ENCODE results near the gene GRID1. TPM values are rescaled to one million over a fixed set of nuclear protein-coding genes. Genes with fewer than 3 reads are reported as not detected.

GRID1 gene
- total and polyA plus RNA-seq, 4 donors, result 1.1 to 3.8 TPM; not detected in 2

DNA sequence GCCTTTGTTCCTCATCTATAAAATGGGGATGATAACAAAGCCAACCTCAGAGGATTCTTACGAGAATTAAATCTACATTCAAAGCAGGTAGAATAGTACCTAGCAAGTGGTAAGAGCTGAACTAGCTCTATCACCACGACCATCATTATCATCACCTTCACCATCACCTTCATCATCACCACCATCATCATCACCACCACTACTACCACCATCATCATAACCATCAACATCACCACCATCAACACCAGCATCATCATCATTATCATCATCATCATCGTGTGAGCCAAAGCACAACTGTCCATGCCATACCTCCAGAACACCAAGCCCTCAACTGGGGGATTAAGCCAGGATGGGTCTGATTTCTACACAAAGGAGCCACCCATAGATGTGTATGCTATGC is 206.8 kb downstream of the GRID1 start:
- intact Hi-C loops (cut with DNase I), result no loop called here
- 78 to 80% methylated on average over 3 of the region's 3 CpGs for WGBS, 2 donors
- Histone ChIP-seq H3K9me3 (ENCODE audit: control insufficient read depth, low read length) (no peaks in the 10 kb centered on the region), H3K4me3 (ENCODE audit: low read length in 2 of 2) (no peak overlapping the region), H3K36me3 (ENCODE audit: control insufficient read depth in 1 of 2, insufficient read depth in 2 of 2, low read length in 1 of 2) (no peaks in the 10 kb centered on the region), H3K27ac (ENCODE audit: low read depth in 1 of 2, low read length in 2 of 2) (no peak overlapping the region), H3K27me3 (ENCODE audit: control insufficient read depth in 1 of 2, insufficient read depth in 2 of 2, low read length in 1 of 2) (no peaks in the 10 kb centered on the region), H3K4me1 (ENCODE audit: control insufficient read depth in 1 of 2, insufficient read depth in 2 of 2, low read length in 2 of 2) (no peaks in the 10 kb centered on the region)
- DNase-seq, result no peak
- no peak for ATAC-seq (ENCODE audit: low FRiP score)

DNA sequence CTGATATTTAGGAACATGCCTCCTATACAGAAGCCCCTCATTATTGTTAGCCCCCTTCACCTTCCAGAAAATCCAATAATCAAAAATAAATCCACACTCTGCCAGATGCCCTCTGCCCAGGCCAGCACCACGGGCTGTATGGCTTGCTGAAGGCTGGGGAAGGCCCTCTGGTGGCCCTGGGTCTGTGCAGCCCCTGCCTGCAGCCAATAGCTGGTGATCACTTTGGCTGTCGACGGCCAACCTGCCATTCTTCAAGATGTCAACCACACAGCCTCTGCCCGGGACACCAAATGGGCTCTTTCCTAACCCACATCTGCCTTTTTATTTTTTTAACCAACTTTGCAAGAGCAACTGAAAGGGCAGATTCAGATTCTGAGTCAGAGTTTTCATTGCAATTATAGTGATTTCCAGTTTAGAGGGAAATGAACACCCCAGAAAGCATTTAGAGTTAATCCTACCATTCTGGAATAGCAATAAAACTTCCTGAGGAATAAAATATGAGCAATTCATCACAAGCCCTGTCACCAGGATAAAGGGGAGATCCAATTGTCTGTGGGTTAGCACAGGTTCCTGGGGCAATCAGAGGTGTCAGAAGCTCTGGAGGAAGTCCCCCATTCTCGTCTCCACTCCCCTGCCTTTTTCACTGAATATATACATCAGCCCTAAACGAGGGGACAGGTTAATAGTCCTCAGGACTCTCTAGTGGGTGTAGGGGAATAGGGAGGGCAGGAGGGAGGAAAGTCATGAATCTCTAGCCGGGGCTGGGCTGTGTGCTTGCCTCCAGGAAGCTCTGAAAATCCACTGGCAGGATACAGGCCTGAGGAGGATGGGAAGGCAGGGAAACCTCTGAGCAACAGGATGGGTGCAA is 211.3 kb downstream of the GRID1 start:
- intact Hi-C loops (cut with DNase I), result no loop called here
- H3K27me3 ChIP-seq (ENCODE audit: control insufficient read depth in 1 of 2, insufficient read depth in 2 of 2, low read length in 1 of 2), result no peaks in the 10 kb centered on the region
- no peaks in the 10 kb centered on the region for H3K4me1 ChIP-seq (ENCODE audit: control insufficient read depth in 1 of 2, insufficient read depth in 2 of 2, low read length in 2 of 2)
- DNase-seq (no peak), ATAC-seq (ENCODE audit: low FRiP score) (no peak)
- H3K36me3 ChIP-seq (ENCODE audit: control insufficient read depth in 1 of 2, insufficient read depth in 2 of 2, low read length in 1 of 2), result no peaks in the 10 kb centered on the region
- no peak overlapping the region for H3K4me3 ChIP-seq (ENCODE audit: low read length in 2 of 2)
- H3K9me3 ChIP-seq (ENCODE audit: control insufficient read depth, low read length), result no peaks in the 10 kb centered on the region
- no peak overlapping the region for H3K27ac ChIP-seq (ENCODE audit: low read depth in 1 of 2, low read length in 2 of 2)
- WGBS, 2 donors, result 40 to 55% methylated on average over 7 of the region's 7 CpGs

DNA sequence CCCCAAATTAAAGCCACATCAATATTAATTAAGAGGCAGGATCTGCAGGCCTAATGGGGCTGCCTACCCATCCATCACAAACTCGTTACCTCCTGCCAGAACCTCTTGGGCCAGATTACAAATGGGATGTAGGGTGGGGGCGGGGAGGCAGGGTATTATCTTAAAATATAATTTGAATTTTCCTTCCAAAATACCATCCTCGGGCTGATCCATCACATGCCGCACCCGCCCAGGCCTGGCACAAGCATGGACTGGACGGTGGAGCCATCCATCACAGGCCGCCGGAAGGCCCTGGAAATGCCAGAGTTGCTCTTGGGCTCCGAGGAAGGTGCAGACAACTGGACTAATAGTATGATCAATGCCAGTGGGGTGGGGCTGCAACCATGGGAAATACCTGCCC is 212.8 kb downstream of the GRID1 start:
- no peak for ATAC-seq (ENCODE audit: low FRiP score)
- intact Hi-C loops (cut with DNase I), result no loop called here
- WGBS, 2 donors, result 78 to 86% methylated on average over 9 of the region's 9 CpGs

DNA sequence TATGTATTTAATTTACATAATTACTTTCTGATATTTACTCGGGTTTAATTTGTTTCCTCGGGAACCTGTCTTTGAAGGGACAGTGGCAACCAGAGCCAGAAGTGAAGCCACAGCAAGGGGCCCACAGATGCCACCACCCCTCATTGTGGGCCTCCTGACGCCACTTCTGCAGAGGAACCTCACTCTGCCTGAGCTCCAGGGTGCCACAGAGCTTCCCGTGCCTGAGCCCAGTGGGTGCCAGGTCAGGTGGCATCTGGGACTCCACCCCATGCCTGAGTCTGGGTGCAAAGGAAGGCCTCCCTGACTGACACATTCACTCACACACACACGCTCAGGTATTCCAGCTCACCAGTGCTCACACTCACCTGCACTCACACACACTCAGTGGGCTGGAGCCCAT is 213.7 kb downstream of the GRID1 start:
- H3K4me3 ChIP-seq (ENCODE audit: low read length in 2 of 2), result no peak overlapping the region
- no peaks in the 10 kb centered on the region for H3K9me3 ChIP-seq (ENCODE audit: control insufficient read depth, low read length)
- no peaks in the 10 kb centered on the region for H3K4me1 ChIP-seq (ENCODE audit: control insufficient read depth in 1 of 2, insufficient read depth in 2 of 2, low read length in 2 of 2)
- no peak for DNase-seq
- no peak for ATAC-seq (ENCODE audit: low FRiP score)
- intact Hi-C loops (cut with DNase I), result no loop called here
- H3K27me3 ChIP-seq (ENCODE audit: control insufficient read depth in 1 of 2, insufficient read depth in 2 of 2, low read length in 1 of 2), result no peaks in the 10 kb centered on the region
- H3K36me3 ChIP-seq (ENCODE audit: control insufficient read depth in 1 of 2, insufficient read depth in 2 of 2, low read length in 1 of 2), result no peaks in the 10 kb centered on the region
- WGBS, 2 donors, result 87 to 91% methylated on average over 5 of the region's 5 CpGs
- H3K27ac ChIP-seq (ENCODE audit: low read depth in 1 of 2, low read length in 2 of 2), result no peak overlapping the region

More for the DNA sequence above, 212.8 kb downstream of the GRID1 start:
- DNase-seq, result no peak
- Histone ChIP-seq H3K9me3 (ENCODE audit: control insufficient read depth, low read length) (no peaks in the 10 kb centered on the region), H3K27ac (ENCODE audit: low read depth in 1 of 2, low read length in 2 of 2) (no peak overlapping the region), H3K4me1 (ENCODE audit: control insufficient read depth in 1 of 2, insufficient read depth in 2 of 2, low read length in 2 of 2) (no peaks in the 10 kb centered on the region), H3K36me3 (ENCODE audit: control insufficient read depth in 1 of 2, insufficient read depth in 2 of 2, low read length in 1 of 2) (no peaks in the 10 kb centered on the region), H3K27me3 (ENCODE audit: control insufficient read depth in 1 of 2, insufficient read depth in 2 of 2, low read length in 1 of 2) (no peaks in the 10 kb centered on the region), H3K4me3 (ENCODE audit: low read length in 2 of 2) (no peak overlapping the region)

DNA sequence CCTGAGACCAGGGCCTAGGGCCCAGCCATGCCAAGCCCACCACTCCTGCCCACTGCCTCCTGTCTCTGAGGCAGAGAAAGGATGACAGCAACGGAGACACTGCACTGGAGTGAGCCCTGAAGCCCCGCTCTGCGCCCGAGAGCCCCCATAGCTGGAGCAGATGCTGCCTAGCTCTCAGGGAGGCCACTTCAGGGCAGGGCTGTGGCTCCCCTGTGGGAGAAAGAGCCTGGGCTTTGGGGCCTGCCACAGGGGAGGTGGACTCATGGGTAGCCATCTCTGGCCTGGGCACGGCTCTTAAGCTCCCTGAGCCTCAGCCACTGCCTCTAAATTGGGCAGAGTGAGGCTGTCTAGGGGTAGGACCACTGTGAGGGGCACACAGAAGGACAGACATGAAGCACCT is 214.2 kb downstream of the GRID1 start:
- ATAC-seq (ENCODE audit: low FRiP score) (no peak), DNase-seq (no peak)
- no peaks in the 10 kb centered on the region for H3K4me1 ChIP-seq (ENCODE audit: control insufficient read depth in 1 of 2, insufficient read depth in 2 of 2, low read length in 2 of 2)
- no peak overlapping the region for H3K4me3 ChIP-seq (ENCODE audit: low read length in 2 of 2)
- H3K9me3 ChIP-seq (ENCODE audit: control insufficient read depth, low read length), result no peaks in the 10 kb centered on the region
- WGBS, 2 donors, result 92 to 95% methylated on average over 5 of the region's 5 CpGs
- no peak overlapping the region for H3K27ac ChIP-seq (ENCODE audit: low read depth in 1 of 2, low read length in 2 of 2)
- intact Hi-C loops (cut with DNase I), result no loop called here
- H3K36me3 ChIP-seq (ENCODE audit: control insufficient read depth in 1 of 2, insufficient read depth in 2 of 2, low read length in 1 of 2), result no peaks in the 10 kb centered on the region
- H3K27me3 ChIP-seq (ENCODE audit: control insufficient read depth in 1 of 2, insufficient read depth in 2 of 2, low read length in 1 of 2), result no peaks in the 10 kb centered on the region

DNA sequence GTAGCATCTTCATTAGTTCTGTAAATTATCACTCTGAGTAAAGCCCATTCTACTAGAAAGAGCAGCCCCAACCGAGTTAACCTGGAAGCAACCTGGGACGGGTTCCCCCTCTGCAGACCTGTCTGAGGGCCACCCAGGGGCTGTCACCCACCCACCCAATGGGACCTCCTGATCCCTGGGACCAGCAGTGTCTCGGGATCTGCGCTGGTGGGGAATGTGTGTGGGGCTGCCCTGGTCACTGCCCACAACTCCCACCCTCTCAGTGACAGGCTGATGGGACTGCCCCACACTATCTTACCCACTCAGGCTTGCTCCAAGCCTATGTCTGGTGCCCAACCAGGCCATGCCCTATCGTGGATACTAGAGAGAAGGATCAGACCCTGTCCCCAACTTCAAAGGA is 215.0 kb downstream of the GRID1 start:
- DNase-seq, result no peak
- no peak for ATAC-seq (ENCODE audit: low FRiP score)
- Histone ChIP-seq H3K9me3 (ENCODE audit: control insufficient read depth, low read length) (no peaks in the 10 kb centered on the region), H3K4me3 (ENCODE audit: low read length in 2 of 2) (no peak overlapping the region), H3K36me3 (ENCODE audit: control insufficient read depth in 1 of 2, insufficient read depth in 2 of 2, low read length in 1 of 2) (no peaks in the 10 kb centered on the region), H3K27me3 (ENCODE audit: control insufficient read depth in 1 of 2, insufficient read depth in 2 of 2, low read length in 1 of 2) (no peaks in the 10 kb centered on the region), H3K4me1 (ENCODE audit: control insufficient read depth in 1 of 2, insufficient read depth in 2 of 2, low read length in 2 of 2) (no peaks in the 10 kb centered on the region), H3K27ac (ENCODE audit: low read depth in 1 of 2, low read length in 2 of 2) (no peak overlapping the region)
- 78 to 80% methylated on average over 5 of the region's 5 CpGs for WGBS, 2 donors
- intact Hi-C loops (cut with DNase I), result no loop called here

DNA sequence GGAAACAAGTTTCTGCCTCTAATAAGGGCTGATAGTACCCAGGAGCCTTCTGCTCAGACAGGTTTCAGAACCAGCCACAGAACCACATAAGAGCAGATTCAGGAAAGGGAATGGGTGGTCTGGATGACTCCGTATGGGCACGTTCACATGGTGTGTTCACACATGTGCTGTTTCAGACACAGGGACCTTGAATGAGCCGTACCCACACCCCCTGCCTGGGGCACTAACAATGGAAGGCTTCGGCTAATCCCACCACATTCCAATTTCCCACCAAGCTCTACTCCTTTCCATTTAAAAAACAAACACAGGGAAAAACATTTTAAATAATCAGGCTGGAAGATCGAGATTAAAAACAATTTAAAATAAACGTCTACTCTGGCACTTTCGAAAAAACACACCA is 217.3 kb downstream of the GRID1 start:
- Histone ChIP-seq H3K9me3 (ENCODE audit: control insufficient read depth, low read length) (no peaks in the 10 kb centered on the region), H3K4me3 (ENCODE audit: low read length in 2 of 2) (no peak overlapping the region), H3K27ac (ENCODE audit: low read depth in 1 of 2, low read length in 2 of 2) (no peak overlapping the region), H3K4me1 (ENCODE audit: control insufficient read depth in 1 of 2, insufficient read depth in 2 of 2, low read length in 2 of 2) (no peaks in the 10 kb centered on the region), H3K36me3 (ENCODE audit: control insufficient read depth in 1 of 2, insufficient read depth in 2 of 2, low read length in 1 of 2) (no peaks in the 10 kb centered on the region), H3K27me3 (ENCODE audit: control insufficient read depth in 1 of 2, insufficient read depth in 2 of 2, low read length in 1 of 2) (no peaks in the 10 kb centered on the region)
- WGBS, 2 donors, result 69 to 74% methylated on average over 7 of the region's 7 CpGs
- no peak for DNase-seq
- ATAC-seq (ENCODE audit: low FRiP score), result no peak
- intact Hi-C loops (cut with DNase I), result no loop called here

DNA sequence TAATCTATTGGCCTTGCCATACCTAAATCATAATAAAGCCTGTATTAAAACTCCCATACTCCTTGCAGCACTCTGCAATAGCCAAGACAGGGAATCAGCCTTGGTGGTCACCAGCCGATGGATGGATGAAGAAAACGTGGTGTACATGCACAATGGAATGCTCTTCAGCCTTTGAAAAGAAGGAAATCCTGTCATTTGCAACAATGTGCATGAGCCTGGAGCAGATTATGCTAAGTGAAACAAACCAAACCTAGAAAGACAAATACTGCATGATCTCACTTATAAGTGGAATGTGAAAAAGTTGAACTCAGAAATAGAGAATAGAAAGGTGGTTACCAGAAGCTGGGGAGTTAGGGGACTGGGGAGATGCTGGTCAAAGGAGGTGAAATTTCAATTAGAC is 218.5 kb downstream of the GRID1 start:
- intact Hi-C loops (cut with DNase I), result no loop called here
- 48 to 63% methylated on average over 2 of the region's 2 CpGs for WGBS, 2 donors
- Histone ChIP-seq H3K36me3 (ENCODE audit: control insufficient read depth in 1 of 2, insufficient read depth in 2 of 2, low read length in 1 of 2) (no peaks in the 10 kb centered on the region), H3K4me1 (ENCODE audit: control insufficient read depth in 1 of 2, insufficient read depth in 2 of 2, low read length in 2 of 2) (no peaks in the 10 kb centered on the region), H3K27me3 (ENCODE audit: control insufficient read depth in 1 of 2, insufficient read depth in 2 of 2, low read length in 1 of 2) (no peaks in the 10 kb centered on the region), H3K9me3 (ENCODE audit: control insufficient read depth, low read length) (no peaks in the 10 kb centered on the region), H3K4me3 (ENCODE audit: low read length in 2 of 2) (no peak overlapping the region), H3K27ac (ENCODE audit: low read depth in 1 of 2, low read length in 2 of 2) (no peak overlapping the region)
- DNase-seq (no peak), ATAC-seq (ENCODE audit: low FRiP score) (no peak)

DNA sequence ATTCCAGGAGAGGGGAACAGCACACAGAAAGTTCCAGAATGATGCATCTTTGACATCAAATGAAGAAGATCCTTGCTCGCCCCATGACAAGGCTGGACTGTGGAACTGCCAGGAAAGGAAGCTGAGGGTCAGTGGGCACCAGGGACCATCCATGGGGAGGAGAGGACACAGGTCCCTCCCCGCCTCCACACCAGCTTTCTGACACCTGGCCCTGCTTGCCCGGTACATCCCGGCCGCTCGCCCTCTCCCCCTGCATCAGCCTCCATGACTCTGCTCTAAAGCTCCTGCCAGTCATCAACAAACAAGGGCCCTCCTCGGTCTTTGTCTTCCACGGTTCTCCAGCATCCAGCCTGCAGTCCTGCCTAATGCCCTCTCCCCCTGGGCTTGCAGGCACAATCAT is 222.3 kb downstream of the GRID1 start:
- Histone ChIP-seq H3K4me1 (ENCODE audit: control insufficient read depth in 1 of 2, insufficient read depth in 2 of 2, low read length in 2 of 2) (no peaks in the 10 kb centered on the region), H3K4me3 (ENCODE audit: low read length in 2 of 2) (no peak overlapping the region), H3K27me3 (ENCODE audit: control insufficient read depth in 1 of 2, insufficient read depth in 2 of 2, low read length in 1 of 2) (no peaks in the 10 kb centered on the region), H3K27ac (ENCODE audit: low read depth in 1 of 2, low read length in 2 of 2) (no peak overlapping the region), H3K36me3 (ENCODE audit: control insufficient read depth in 1 of 2, insufficient read depth in 2 of 2, low read length in 1 of 2) (no peaks in the 10 kb centered on the region), H3K9me3 (ENCODE audit: control insufficient read depth, low read length) (no peaks in the 10 kb centered on the region)
- 82 to 83% methylated on average over 8 of the region's 8 CpGs for WGBS, 2 donors
- DNase-seq (no peak), ATAC-seq (ENCODE audit: low FRiP score) (no peak)
- intact Hi-C loops (cut with DNase I), result no loop called here
